DND-41 (cell line): ENCODE data around the gene SNORC.

Experiments
- ATAC-seq: fragments of 200-7000 bp; cut with Tn5 transposase; 3 replicates; pipeline ENCODE4 v1.9.1; 2021; ENCODE audit warnings: low read depth; ENCODE audit not compliant: insufficient read depth
- DNase-seq: peaks from one replicate; pipeline ENCODE4 v3.0.0-alpha.2; 2020
- H2AFZ ChIP-seq: 2 replicates; pipeline ENCODE4 v1.6.0; 2012; ENCODE audit warnings: low read depth, low read length
- H3K27ac ChIP-seq: 2 replicates; pipeline ENCODE4 v1.5.1; 2012; ENCODE audit warnings: low read length, inconsistent platforms
- H3K27me3 ChIP-seq: fragments of 200-600 bp; sonication (generic); 2 replicates; pipeline ENCODE4 v1.6.0; 2012; ENCODE audit warnings: low read length, mild to moderate bottlenecking, inconsistent platforms; ENCODE audit not compliant: insufficient read depth, poor library complexity
- H3K36me3 ChIP-seq: 2 replicates; pipeline ENCODE4 v1.5.1; 2012; ENCODE audit warnings: low read length, inconsistent platforms; ENCODE audit not compliant: insufficient read depth
- H3K4me1 ChIP-seq: 2 replicates; pipeline ENCODE4 v1.5.1; 2012; ENCODE audit warnings: mild to moderate bottlenecking, low read length; ENCODE audit not compliant: insufficient read depth
- H3K4me2 ChIP-seq: 2 replicates; pipeline ENCODE4 v1.6.0; 2012; ENCODE audit warnings: mild to moderate bottlenecking, moderate library complexity, low read length, inconsistent platforms; ENCODE audit not compliant: insufficient read depth
- H3K4me3 ChIP-seq, 2 experiments: fragments of 200-600 bp in 1 of 2; shearing (Covaris generic) in 1 of 2; 2 replicates each; pipeline ENCODE4 v1.5.1; 2012 to 2016; ENCODE audit warnings: inconsistent platforms in 2 of 2, low read length in 2 of 2, mild to moderate bottlenecking in 2 of 2, low read depth in 1 of 2, moderate library complexity in 1 of 2
- H3K79me2 ChIP-seq: 2 replicates; pipeline ENCODE4 v1.6.0; 2012; ENCODE audit warnings: low read length, inconsistent platforms; ENCODE audit not compliant: insufficient read depth
- H3K9ac ChIP-seq: 2 replicates; pipeline ENCODE4 v1.6.0; 2012; ENCODE audit warnings: low read depth, mild to moderate bottlenecking, inconsistent platforms, low read length, moderate library complexity
- H3K9me3 ChIP-seq: 2 replicates; pipeline ENCODE4 v1.5.1; 2012; ENCODE audit warnings: low read length, moderate library complexity, mild to moderate bottlenecking, inconsistent platforms; ENCODE audit not compliant: insufficient read depth, severe bottlenecking
- H4K20me1 ChIP-seq: 2 replicates; pipeline ENCODE4 v1.6.0; 2012; ENCODE audit warnings: low read length; ENCODE audit not compliant: insufficient read depth
- EZH2 ChIP-seq: IDR thresholded peaks from 3 replicates; pipeline ENCODE4 v1.6.1; 2012; ENCODE audit warnings: borderline replicate concordance, low read depth, mild to moderate bottlenecking, moderate library complexity, low read length, inconsistent platforms; ENCODE audit not compliant: severe bottlenecking
- TF ChIP-seq, protein P1 (sequence below): IDR thresholded peaks from 2 replicates; pipeline ENCODE4 v1.5.1; 2012; ENCODE audit warnings: borderline replicate concordance, low read length, moderate library complexity, mild to moderate bottlenecking; ENCODE audit not compliant: poor library complexity, severe bottlenecking; ENCODE audit errors: extremely low read depth

The SNORC gene

DNA sequence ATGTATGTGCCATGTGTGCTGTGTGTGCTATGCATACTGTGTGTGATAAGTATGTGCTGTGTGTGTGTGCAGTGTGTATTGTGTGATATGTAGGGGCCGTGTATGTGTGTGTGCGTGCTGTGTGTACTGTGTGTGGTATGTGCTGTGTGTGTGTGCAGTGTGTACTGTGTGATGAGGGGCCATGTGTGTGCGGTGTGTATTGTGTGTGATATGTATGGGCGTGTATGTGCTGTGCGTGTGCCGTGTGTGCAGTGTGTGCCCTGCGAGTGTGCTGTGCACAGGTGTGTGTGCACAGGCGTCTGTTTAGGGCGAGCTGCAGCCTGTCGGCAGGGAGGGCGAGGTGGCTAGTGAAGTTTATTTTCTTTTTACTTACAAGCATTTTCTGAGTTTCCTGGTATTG, 16.1 kb downstream of the SNORC start:
- H3K27ac ChIP-seq, result no peak overlapping the region
- H2AFZ ChIP-seq, result no peak overlapping the region
- no peaks in the 10 kb centered on the region for H3K36me3 ChIP-seq
- H4K20me1 ChIP-seq, result peaks cover 2% of the 10 kb centered on the region; the same call in 1 of the 2 replicates
- no peaks in the 10 kb centered on the region for H3K9me3 ChIP-seq
- ATAC-seq, result no peak
- no peaks in the 10 kb centered on the region for H3K4me1 ChIP-seq
- no peaks in the 10 kb centered on the region for H3K27me3 ChIP-seq
- DNase-seq, result no peak
- no peak overlapping the region for H3K4me3 ChIP-seq
- H3K4me2 ChIP-seq, result no peak overlapping the region
- H3K79me2 ChIP-seq, result no peaks in the 10 kb centered on the region
- no peak overlapping the region for H3K9ac ChIP-seq
- TF ChIP-seq, protein P1, sequence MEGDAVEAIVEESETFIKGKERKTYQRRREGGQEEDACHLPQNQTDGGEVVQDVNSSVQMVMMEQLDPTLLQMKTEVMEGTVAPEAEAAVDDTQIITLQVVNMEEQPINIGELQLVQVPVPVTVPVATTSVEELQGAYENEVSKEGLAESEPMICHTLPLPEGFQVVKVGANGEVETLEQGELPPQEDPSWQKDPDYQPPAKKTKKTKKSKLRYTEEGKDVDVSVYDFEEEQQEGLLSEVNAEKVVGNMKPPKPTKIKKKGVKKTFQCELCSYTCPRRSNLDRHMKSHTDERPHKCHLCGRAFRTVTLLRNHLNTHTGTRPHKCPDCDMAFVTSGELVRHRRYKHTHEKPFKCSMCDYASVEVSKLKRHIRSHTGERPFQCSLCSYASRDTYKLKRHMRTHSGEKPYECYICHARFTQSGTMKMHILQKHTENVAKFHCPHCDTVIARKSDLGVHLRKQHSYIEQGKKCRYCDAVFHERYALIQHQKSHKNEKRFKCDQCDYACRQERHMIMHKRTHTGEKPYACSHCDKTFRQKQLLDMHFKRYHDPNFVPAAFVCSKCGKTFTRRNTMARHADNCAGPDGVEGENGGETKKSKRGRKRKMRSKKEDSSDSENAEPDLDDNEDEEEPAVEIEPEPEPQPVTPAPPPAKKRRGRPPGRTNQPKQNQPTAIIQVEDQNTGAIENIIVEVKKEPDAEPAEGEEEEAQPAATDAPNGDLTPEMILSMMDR, result no peak
- no peak for TF ChIP-seq EZH2

DNA sequence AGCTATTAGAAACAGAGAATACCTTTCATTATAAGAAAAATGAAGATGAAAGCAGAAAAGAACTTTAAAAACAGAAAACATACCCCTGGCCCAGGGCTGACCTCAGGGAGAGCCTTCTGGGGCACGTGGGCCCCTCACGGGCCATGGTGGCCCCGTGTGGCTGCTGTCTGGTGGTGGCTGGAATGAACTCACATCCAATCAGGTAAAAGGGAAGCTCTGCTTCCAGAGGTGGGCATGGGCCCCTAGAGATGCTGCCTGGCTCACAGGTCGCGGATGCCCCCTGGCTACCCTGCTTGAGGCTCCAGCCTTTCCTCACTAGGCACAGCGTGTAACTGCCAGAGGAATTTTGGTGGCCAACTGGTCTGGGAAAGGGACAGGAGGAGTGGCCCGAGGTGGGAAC, 16.6 kb downstream of the SNORC start:
- Histone ChIP-seq H4K20me1 (peaks cover 2% of the 10 kb centered on the region; the same call in 1 of the 2 replicates), H3K27me3 (no peaks in the 10 kb centered on the region), H3K4me2 (no peak overlapping the region), H3K4me1 (no peaks in the 10 kb centered on the region), H2AFZ (no peak overlapping the region), H3K36me3 (no peaks in the 10 kb centered on the region), H3K27ac (no peak overlapping the region), H3K4me3 (no peak overlapping the region), H3K9me3 (no peaks in the 10 kb centered on the region), H3K9ac (no peak overlapping the region), H3K79me2 (no peaks in the 10 kb centered on the region)
- TF ChIP-seq EZH2, result no peak
- TF ChIP-seq, protein P1, result no peak
- DNase-seq (no peak), ATAC-seq (no peak)

DNA sequence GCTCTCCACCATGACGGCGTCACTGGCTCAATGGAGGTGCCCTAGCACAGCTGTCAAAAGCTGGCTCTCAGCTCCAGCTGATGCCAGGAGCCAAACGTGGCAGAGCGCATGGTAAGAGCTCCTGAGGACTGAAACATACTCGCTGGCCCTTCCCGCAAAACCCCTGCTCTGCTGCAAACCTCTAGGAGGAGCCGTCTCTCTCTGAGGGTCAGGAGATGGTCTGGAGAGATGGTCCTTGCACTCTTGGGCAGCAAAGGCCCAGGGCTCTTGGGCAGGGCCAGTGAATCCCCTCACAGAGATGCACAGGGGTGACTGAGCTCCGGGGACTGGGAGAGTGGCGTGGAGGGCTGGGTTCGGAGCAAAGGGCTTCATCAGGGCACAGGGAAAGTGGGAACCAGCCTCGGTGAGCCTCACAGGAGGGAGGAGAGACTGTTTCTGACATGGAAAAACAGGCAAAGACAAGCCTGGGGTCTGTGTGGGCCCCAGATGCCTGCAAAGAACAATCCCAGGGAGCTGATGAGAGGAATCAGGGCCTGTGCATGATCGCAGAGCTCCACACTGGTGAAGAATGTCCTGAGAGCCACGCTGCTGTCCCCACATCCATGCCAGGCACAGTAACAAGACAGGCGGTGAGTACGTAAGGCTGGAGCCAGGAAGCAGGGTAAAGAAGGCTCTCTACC, 17.2 kb downstream of the SNORC start:
- H2AFZ ChIP-seq, result no peak overlapping the region
- H3K79me2 ChIP-seq, result no peaks in the 10 kb centered on the region
- no peak for TF ChIP-seq EZH2
- TF ChIP-seq, protein P1, result no peak
- no peaks in the 10 kb centered on the region for H3K9me3 ChIP-seq
- H3K4me3 ChIP-seq, result no peak overlapping the region
- H4K20me1 ChIP-seq, result peaks cover 2% of the 10 kb centered on the region; the same call in 1 of the 2 replicates
- DNase-seq (no peak), ATAC-seq (no peak)
- no peak overlapping the region for H3K9ac ChIP-seq
- H3K27ac ChIP-seq, result no peak overlapping the region
- H3K27me3 ChIP-seq, result no peaks in the 10 kb centered on the region
- H3K4me1 ChIP-seq, result no peaks in the 10 kb centered on the region
- no peak overlapping the region for H3K4me2 ChIP-seq
- H3K36me3 ChIP-seq, result no peaks in the 10 kb centered on the region
